ENCODE measurements around the gene SYTL4. TPM values are rescaled to one million over a fixed set of nuclear protein-coding genes. Genes with fewer than 3 reads are reported as not detected.

The SYTL4 gene
- total RNA-seq, 1 experiment from 2014 or later, result 2.7 TPM

GRCh38 chrX:100687546-100687945 lies 44.4 kb downstream of the SYTL4 start:
- Histone ChIP-seq H3K27ac (ENCODE audit: low read length) (no peak overlapping the region), H3K4me3 (ENCODE audit: low read length) (no peak overlapping the region), H2AFZ (ENCODE audit: low read length) (no peak overlapping the region), H3K9me3 (ENCODE audit: low read length) (no peaks in the 10 kb centered on the region), H3K4me1 (ENCODE audit: insufficient read depth, low read length) (peaks cover 13% of the 10 kb centered on the region), H3K9ac (ENCODE audit: low read length) (no peak overlapping the region), H3K4me2 (ENCODE audit: low read length) (no peak overlapping the region), H3F3A (ENCODE audit: low read length, unreplicated experiment) (no peaks in the 10 kb centered on the region), H3K36me3 (ENCODE audit: low read depth, low read length) (no peaks in the 10 kb centered on the region), H3K79me2 (ENCODE audit: low read length) (no peaks in the 10 kb centered on the region), H4K20me1 (ENCODE audit: low read length) (no peaks in the 10 kb centered on the region), H3K9me2 (replicated peaks; ENCODE audit: low read length) (no peaks in the 10 kb centered on the region), H3K27me3 (ENCODE audit: low read length) (no peaks in the 10 kb centered on the region)
- DNase-seq (no peak), ATAC-seq (no peak)
- POLR2A ChIA-PET (ENCODE audit: unreplicated experiment), result no interaction called here
- TF ChIP-seq EZH2phosphoT487 (IDR thresholded peaks at IDR 0.05; ENCODE audit: borderline replicate concordance, low read length) (no peak), CTCF (conservative IDR thresholded peaks at IDR 0.05; ENCODE audit: low read depth, low read length) (no peak), EZH2 (IDR thresholded peaks at IDR 0.05; ENCODE audit: low read length, unreplicated experiment) (no peak)
- no TSS peak for BruUV-seq (replicated peaks)
- CTCF ChIA-PET, result no interaction called here
- intact Hi-C loops (cut with micrococcal nuclease), result loop anchor here (10.0 kb wide), 1 partner anchor 173 kb away; no protein-coding TSS in a partner anchor

- Histone ChIP-seq H3K9me2 (replicated peaks; ENCODE audit: low read length) (no peaks in the 10 kb centered on the region), H3K4me2 (ENCODE audit: low read length) (no peak overlapping the region), H4K20me1 (ENCODE audit: low read length) (no peaks in the 10 kb centered on the region), H2AFZ (ENCODE audit: low read length) (no peak overlapping the region), H3K4me1 (ENCODE audit: insufficient read depth, low read length) (peaks cover 13% of the 10 kb centered on the region), H3K9ac (ENCODE audit: low read length) (no peak overlapping the region), H3K36me3 (ENCODE audit: low read depth, low read length) (no peaks in the 10 kb centered on the region), H3F3A (ENCODE audit: low read length, unreplicated experiment) (no peaks in the 10 kb centered on the region), H3K79me2 (ENCODE audit: low read length) (no peaks in the 10 kb centered on the region), H3K9me3 (ENCODE audit: low read length) (no peaks in the 10 kb centered on the region), H3K27ac (ENCODE audit: low read length) (no peak overlapping the region), H3K27me3 (ENCODE audit: low read length) (no peaks in the 10 kb centered on the region), H3K4me3 (ENCODE audit: low read length) (no peak overlapping the region)
- TF ChIP-seq CTCF (conservative IDR thresholded peaks at IDR 0.05; ENCODE audit: low read depth, low read length), result no peak
- TF ChIP-seq EZH2phosphoT487 (IDR thresholded peaks at IDR 0.05; ENCODE audit: borderline replicate concordance, low read length), result no peak
- TF ChIP-seq EZH2 (IDR thresholded peaks at IDR 0.05; ENCODE audit: low read length, unreplicated experiment), result no peak
- DNase-seq (no peak), ATAC-seq (no peak)
- intact Hi-C loops (cut with micrococcal nuclease), result loop anchor here (10.0 kb wide), 1 partner anchor 172 kb away; no protein-coding TSS in a partner anchor
- CTCF ChIA-PET, result no interaction called here
- POLR2A ChIA-PET (ENCODE audit: unreplicated experiment), result no interaction called here
- no TSS peak for BruUV-seq (replicated peaks)
Measured at GRCh38 chrX:100687128-100687527, 44.8 kb downstream of the SYTL4 start.

GRCh38 chrX:100685997-100686305 lies 46.0 kb downstream of the SYTL4 start:
- no TSS peak for BruUV-seq (replicated peaks)
- H3K79me2 ChIP-seq (ENCODE audit: low read length), result no peaks in the 10 kb centered on the region

More at GRCh38 chrX:100685997-100686305, 46.0 kb downstream of the SYTL4 start:
- DNase-seq, result no peak
- no peak for ATAC-seq
- CTCF ChIA-PET, result interaction anchor here (1.2 to 1.6 kb wide), 2 partner anchors 71 to 83 kb away, joined by 6 to 46 read pairs; no protein-coding TSS in a partner anchor
- no peaks in the 10 kb centered on the region for H3F3A ChIP-seq (ENCODE audit: low read length, unreplicated experiment)
- no peak overlapping the region for H3K4me2 ChIP-seq (ENCODE audit: low read length)
- TF ChIP-seq CTCF (conservative IDR thresholded peaks at IDR 0.05; ENCODE audit: low read depth, low read length) (no peak; the same call in 1 of the 2 replicates), EZH2 (IDR thresholded peaks at IDR 0.05; ENCODE audit: low read length, unreplicated experiment) (no peak), EZH2phosphoT487 (IDR thresholded peaks at IDR 0.05; ENCODE audit: borderline replicate concordance, low read length) (no peak)
- no peaks in the 10 kb centered on the region for H3K9me3 ChIP-seq (ENCODE audit: low read length)
- no peak overlapping the region for H3K27ac ChIP-seq (ENCODE audit: low read length)
- intact Hi-C loops (cut with micrococcal nuclease), result loop anchor here (1.0 to 10.0 kb wide), 3 partner anchors 15 to 171 kb away; no protein-coding TSS in a partner anchor
- no peaks in the 10 kb centered on the region for H3K9me2 ChIP-seq (replicated peaks; ENCODE audit: low read length)
- no peak overlapping the region for H2AFZ ChIP-seq (ENCODE audit: low read length)
- H3K27me3 ChIP-seq (ENCODE audit: low read length), result no peaks in the 10 kb centered on the region
- POLR2A ChIA-PET (ENCODE audit: unreplicated experiment), result no interaction called here
- no peaks in the 10 kb centered on the region for H3K36me3 ChIP-seq (ENCODE audit: low read depth, low read length)
- no peak overlapping the region for H3K9ac ChIP-seq (ENCODE audit: low read length)
- no peaks in the 10 kb centered on the region for H4K20me1 ChIP-seq (ENCODE audit: low read length)
- H3K4me3 ChIP-seq (ENCODE audit: low read length), result no peak overlapping the region
- peaks cover 17% of the 10 kb centered on the region for H3K4me1 ChIP-seq (ENCODE audit: insufficient read depth, low read length)

Measured in PC-3 (cell line).